NOMO-1 treated with DMSO at 0.1 percent for 48 hours (cell line): ENCODE results near the gene ERAP2.
"Not testable (repeated sequence)": the region's sequence is repeated elsewhere in the genome, so short reads cannot be mapped to it uniquely, and the experiment has no call there.

Experiments used
- DNase-seq: peaks from one replicate; lab custom pipeline; 2025; ENCODE audit not compliant: unreplicated experiment; lab: John Stamatoyannopoulos, UW

The ERAP2 gene

DNA sequence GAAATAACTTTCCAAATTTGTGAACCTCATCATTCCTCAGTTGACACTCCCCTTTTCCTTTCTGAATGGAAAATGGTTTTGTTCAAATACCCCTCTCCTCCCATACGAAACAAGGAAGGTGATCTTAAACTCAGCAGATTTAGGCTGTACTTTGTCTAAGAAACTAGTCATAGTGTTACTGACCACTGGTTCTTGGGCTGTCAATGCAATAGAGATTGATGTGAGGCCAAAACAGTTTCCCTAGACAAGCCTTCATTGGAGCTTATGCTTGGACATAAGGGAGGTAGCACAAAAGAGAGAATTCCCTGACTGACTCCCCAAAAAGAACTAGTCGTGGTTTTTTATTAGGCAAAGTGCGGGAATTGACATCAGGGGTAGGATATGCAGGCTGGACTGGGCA lies 54.3 kb downstream of the ERAP2 start:
- no peak for DNase-seq

- not testable (repeated sequence) for DNase-seq
Observed at GRCh38 chr5:96931037-96931436, 54.7 kb downstream of the ERAP2 start.

DNA sequence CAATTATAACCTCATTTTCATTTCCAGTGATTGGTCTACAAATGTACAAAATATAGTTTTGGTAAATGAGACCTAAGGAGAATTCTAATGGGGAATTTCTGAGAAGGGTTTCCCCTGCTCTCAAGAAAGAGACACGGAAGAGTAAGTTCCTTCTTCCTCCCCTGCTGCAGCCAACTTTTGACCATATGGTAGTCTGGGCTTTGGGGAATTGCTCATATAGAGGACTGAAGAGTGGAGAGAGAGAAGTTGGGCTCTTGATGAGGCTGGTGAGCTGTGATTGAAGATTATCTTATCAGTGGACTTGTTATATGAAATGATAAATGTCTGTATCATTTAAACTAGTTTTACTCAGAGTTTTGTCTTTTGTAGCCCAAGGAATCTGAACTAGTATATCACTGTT lies 55.3 kb downstream of the ERAP2 start:
- peak; percentile 40 for DNase-seq

GRCh38 chr5:96932026-96932425 lies 55.7 kb downstream of the ERAP2 start:
- DNase-seq, result no peak

DNA sequence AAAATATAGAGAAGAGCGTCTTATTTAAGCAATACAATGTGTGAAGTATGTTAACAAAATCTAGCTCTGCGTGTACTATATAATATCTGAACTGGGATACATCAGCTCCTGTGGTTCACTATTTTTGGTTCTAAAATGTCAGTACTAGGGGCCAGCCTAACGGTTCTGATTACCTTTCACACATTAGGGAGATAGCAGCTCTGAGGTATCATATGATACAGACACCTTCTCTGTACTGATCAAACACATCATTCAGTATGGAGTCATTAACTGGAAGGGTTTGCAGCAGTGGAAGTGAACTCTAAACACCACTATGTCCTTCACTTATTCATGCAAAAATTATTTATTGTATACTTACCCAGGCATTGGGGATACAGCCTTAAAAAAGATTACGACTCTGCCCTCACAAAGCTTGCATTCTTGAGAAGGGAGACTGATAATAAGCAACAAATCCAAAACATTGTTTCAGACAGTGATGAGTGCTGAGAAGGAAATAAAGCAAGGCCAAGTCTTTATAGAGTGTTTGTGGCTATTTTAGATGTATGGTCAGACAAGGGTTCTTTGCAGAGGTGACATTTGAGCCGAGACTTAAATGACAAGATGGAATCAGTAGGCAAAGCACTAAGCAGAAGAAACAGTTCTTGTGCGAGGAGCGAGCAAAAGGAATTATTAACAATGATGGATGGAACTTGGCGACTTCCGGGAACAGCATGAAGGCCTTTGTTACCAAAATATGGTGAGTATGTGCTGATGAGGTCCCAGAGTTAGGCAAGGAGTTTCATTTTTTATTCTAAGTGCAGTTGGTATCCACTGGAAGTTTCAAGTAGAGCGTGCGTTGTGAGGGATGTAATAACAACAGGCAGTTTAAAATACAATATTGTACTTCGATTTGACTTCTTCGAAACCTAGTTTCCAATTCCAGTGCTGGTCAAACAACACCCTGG lies 57.7 kb downstream of the ERAP2 start:
- DNase-seq, result peak; percentile 65

DNA sequence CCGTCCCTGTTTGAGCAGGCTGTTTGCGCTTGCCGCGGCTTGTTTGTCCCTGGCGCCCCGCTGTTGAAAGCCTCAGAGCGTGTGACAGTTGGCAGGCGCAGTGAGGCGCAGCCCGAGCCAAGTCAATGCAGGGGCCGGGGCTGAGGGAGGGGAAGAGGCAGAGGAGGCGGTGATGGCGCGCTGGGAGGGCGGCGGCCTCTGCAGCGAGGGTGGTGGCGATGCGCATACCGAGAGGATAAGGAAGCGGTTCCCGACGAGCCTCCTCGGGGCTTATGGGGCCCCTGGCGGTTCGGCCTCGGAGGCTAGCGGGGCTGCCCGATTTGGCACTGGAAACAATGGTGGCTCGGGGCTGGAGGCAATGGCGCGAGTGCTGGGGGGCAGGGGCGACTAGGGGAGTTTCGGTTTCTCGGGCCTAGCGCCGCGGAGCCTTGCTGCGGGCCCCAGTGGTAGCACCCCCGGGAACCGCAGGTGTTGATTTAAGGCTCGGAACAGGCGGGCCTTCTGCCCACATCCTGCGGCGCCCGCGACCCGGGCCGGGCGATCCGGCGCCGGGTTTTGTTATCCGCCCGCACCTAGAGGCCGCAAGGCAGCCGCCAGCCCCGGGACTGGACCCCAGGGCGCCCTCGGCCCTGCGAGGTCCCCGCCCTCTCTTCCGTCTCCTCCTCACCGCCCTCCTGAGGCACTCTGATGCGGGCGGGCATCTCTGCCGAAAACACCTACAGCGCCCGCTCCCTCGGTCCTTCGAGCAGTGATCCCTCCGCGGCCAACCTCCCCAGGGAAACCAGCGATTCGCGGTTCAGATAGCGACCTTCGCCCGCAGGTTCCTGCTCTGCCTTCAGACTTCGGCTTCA lies 58.6 kb downstream of the ERAP2 start:
- DNase-seq, result peak; percentile 96

GRCh38 chr5:96935559-96936430 lies 59.5 kb downstream of the ERAP2 start, which contains the start of gene LNPEP:
Gene LNPEP, plus strand, starts transcription at chr5:96936080. Its CDS starts 76 bp downstream, at chr5:96936156.
- DNase-seq, result peak; percentile 98

DNA sequence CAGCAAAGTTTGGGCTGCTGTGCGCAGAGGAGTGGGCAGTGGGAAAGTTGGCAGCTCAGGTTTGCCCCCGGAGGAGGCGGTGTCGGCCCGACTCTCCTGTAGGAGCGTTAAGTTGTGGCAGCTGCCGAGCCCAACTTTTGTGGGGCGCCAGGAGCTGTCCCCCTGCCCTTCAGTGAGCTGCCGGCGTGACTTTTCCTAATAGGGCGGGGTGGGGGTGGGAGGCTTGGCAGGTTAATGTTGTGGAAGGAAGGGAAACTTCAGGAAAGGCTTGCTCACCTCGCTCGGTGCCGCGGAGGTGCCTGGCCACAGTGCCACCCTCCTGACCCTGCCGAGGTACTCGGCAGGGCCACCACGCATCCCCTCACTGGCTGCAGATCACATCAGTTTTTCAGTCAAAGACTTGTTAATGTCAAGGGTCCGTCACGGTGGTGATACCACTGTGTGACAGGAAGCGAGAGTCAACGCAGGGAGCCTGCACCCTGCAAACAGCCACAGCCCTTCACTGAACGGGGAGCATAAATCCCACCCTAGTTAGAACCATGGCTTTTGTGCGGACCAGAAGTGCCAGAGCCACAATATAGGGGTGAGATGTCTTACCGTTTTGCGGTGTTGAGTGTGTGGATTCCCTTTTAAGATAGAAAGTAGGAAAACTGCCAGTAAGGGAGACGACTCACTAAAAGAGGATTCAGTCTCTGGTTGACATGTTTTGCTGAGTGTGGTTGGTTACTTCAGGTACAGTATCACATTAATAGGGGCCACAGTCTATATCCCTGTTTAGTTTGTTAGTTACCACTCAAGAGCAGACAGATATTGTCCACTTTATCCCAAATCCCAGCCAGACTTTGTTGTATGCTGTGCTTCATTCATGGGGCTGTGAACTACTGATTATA lies 60.4 kb downstream of the ERAP2 start:
- peak; percentile 22 for DNase-seq

DNA sequence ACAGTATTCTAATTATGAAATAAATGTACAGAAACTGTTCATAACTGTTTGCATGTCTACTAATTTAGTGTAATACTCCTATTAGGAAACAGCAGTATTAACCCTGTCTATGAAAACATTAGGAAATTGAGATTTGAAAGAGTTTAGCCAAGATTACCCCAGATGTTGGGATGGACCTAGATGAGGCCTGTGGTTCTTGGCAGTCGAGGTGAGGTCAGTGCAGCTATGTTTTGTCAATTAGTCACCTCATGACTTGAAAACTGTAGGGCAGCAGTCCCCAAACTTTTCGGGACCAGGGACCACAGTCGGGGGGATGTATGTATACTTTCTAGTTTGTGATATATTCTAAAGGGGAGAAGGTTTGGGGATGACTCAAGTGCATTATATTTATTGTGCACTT lies 64.3 kb downstream of the ERAP2 start:
- DNase-seq, result no peak

GRCh38 chr5:96941140-96941539 lies 64.8 kb downstream of the ERAP2 start:
- no peak for DNase-seq

GRCh38 chr5:96942078-96942477 lies 65.8 kb downstream of the ERAP2 start:
- DNase-seq, result no peak

- DNase-seq, result no peak
Observed at GRCh38 chr5:96942911-96943310, 66.6 kb downstream of the ERAP2 start.

DNA sequence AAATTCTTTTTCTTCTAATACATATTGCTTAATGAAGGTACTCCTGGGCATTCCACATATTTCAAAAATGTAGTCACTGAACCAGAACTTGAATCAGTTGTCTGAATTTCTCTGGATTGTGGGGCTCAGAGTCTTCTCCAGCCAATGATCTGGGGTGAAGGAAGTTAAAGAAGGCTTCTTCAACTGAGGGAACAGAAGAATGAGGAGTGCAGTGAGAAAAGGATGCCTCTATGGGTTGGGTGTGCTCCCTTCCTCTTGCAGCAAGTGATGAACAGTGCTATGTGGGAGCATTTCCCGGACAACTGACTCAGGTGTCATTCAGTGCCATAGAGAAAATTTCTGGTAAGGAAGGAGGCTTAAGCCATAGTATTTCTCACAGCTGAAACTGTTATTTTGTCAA lies 67.5 kb downstream of the ERAP2 start:
- no peak for DNase-seq

- no peak for DNase-seq
Observed at GRCh38 chr5:96945144-96945897, 69.0 kb downstream of the ERAP2 start.

- no peak for DNase-seq
Observed at GRCh38 chr5:96946381-96946780, 70.1 kb downstream of the ERAP2 start.

GRCh38 chr5:96952118-96952750 lies 75.9 kb downstream of the ERAP2 start:
- no peak for DNase-seq

- no peak for DNase-seq
Observed at GRCh38 chr5:96952974-96953730, 76.9 kb downstream of the ERAP2 start.
